ENCODE results near the gene RNF38.

RNF38 gene

DNA sequence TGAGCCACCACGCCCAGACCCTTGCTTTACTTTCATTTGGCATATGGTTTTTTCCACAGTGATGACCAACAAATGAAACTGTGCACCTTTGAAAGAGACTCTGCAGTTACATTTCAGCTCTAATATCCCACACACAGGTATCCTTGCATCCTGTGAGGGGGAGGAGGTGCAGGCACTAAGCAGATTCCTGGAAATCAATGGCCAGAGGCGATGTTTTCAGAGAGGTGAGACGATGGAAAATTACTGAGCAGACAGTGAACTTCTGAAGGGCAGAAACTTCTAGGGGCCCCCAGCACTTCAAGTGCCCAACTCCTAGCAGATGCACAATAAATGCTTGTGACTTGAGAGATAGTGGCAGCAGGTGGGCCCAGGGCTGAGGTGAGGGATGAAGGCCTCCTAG is 112.0 kb downstream of the RNF38 start:
- TF ChIP-seq, protein P1, sequence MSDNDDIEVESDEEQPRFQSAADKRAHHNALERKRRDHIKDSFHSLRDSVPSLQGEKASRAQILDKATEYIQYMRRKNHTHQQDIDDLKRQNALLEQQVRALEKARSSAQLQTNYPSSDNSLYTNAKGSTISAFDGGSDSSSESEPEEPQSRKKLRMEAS (IDR thresholded peaks at IDR 0.05; ENCODE audit: low read depth, low read length): no peak
- TF ChIP-seq, protein P2, sequence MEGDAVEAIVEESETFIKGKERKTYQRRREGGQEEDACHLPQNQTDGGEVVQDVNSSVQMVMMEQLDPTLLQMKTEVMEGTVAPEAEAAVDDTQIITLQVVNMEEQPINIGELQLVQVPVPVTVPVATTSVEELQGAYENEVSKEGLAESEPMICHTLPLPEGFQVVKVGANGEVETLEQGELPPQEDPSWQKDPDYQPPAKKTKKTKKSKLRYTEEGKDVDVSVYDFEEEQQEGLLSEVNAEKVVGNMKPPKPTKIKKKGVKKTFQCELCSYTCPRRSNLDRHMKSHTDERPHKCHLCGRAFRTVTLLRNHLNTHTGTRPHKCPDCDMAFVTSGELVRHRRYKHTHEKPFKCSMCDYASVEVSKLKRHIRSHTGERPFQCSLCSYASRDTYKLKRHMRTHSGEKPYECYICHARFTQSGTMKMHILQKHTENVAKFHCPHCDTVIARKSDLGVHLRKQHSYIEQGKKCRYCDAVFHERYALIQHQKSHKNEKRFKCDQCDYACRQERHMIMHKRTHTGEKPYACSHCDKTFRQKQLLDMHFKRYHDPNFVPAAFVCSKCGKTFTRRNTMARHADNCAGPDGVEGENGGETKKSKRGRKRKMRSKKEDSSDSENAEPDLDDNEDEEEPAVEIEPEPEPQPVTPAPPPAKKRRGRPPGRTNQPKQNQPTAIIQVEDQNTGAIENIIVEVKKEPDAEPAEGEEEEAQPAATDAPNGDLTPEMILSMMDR (IDR thresholded peaks at IDR 0.05; ENCODE audit: low read depth, low read length): no peak
- TF ChIP-seq MYC (IDR thresholded peaks at IDR 0.05; ENCODE audit: low read depth, low read length) (no peak), POLR2A (IDR thresholded peaks at IDR 0.05; ENCODE audit: extremely low read depth, insufficient read length) (no peak)
- DNase-seq (ENCODE audit: low read depth): no peak

More for the DNA sequence above, 112.0 kb downstream of the RNF38 start:
- no peak overlapping the region for H3K4me3 ChIP-seq (ENCODE audit: low read depth, low read length)

Measured in NB4 (cell line).